Naive thymus-derived CD4-positive, alpha-beta T cell (primary cell): ENCODE measurements around the gene YWHAQ. TPM values are rescaled to one million over a fixed set of nuclear protein-coding genes. Genes with fewer than 3 reads are reported as not detected.
"Not testable (repeated sequence)": the region's sequence is repeated elsewhere in the genome, so short reads cannot be mapped to it uniquely, and the experiment has no call there.

Experiments
- ATAC-seq: fragments of 150-1000 bp; cut with Tn5 transposase; 2 replicates; pipeline ENCODE4 v1.10.0; 2021; ENCODE audit warnings: mild to moderate bottlenecking, moderate library complexity
- CTCF ChIA-PET: fragments of 350-600 bp; sonication (Branson Sonifier 250); formaldehyde crosslinking; loops from one replicate; lab custom pipeline; 2021; ENCODE audit warnings: antibody characterized with exemption; lab: Charles Lee
- POLR2A ChIA-PET: fragments of 350-600 bp; sonication (Branson Sonifier 250); formaldehyde crosslinking; loops from one replicate; lab custom pipeline; 2021; ENCODE audit warnings: antibody characterized with exemption, inconsistent platforms; lab: Charles Lee
- DNase-seq, 9 donors: peaks; one replicate each; pipeline versions ENCODE4 v3.0.0 to v3.0.0-alpha.2; 2020 to 2022; ENCODE audit warnings: mixed read lengths in 1 of 9
- H3K27ac ChIP-seq: one replicate; pipeline ENCODE4 v1.7.0; 2013; ENCODE audit warnings: mild to moderate bottlenecking, low read depth, low read length, moderate library complexity
- H3K27me3 ChIP-seq, 2 donors: one replicate each; pipeline ENCODE4 v1.7.0; 2013; ENCODE audit warnings: low read length in 2 of 2, mild to moderate bottlenecking in 2 of 2, moderate library complexity in 2 of 2; ENCODE audit not compliant: control insufficient read depth in 2 of 2, insufficient read depth in 2 of 2
- H3K36me3 ChIP-seq, 3 experiments: 1 replicate in 2 of 3; 2 replicates in 1 of 3; pipeline ENCODE4 v1.7.0; 2013; ENCODE audit warnings: low read length in 3 of 3, mild to moderate bottlenecking in 3 of 3, moderate library complexity in 1 of 3; ENCODE audit not compliant: insufficient read depth in 3 of 3, control insufficient read depth in 2 of 3
- H3K4me1 ChIP-seq, 2 donors: one replicate each; pipeline ENCODE4 v1.7.0; 2013; ENCODE audit warnings: low read length in 2 of 2, mild to moderate bottlenecking in 2 of 2, moderate library complexity in 1 of 2; ENCODE audit not compliant: control insufficient read depth in 2 of 2, insufficient read depth in 2 of 2
- H3K4me3 ChIP-seq: 2 replicates; pipeline ENCODE4 v1.7.0; 2013; ENCODE audit warnings: mild to moderate bottlenecking, low read length
- H3K9me3 ChIP-seq, 3 experiments: 1 replicate in 2 of 3; 2 replicates in 1 of 3; pipeline ENCODE4 v1.7.0; 2013; ENCODE audit warnings: low read length in 3 of 3; ENCODE audit not compliant: control insufficient read depth in 2 of 3
- H3K27ac Mint-ChIP-seq, 9 donors: one replicate each; pipeline ENCODE4 v1.8.0; 2020 to 2022; ENCODE audit warnings: mixed read lengths in 9 of 9, mild to moderate bottlenecking in 8 of 9, moderate library complexity in 5 of 9, inconsistent platforms in 2 of 9
- H3K27me3 Mint-ChIP-seq, 5 donors: one replicate each; pipeline ENCODE4 v1.8.0; 2021 to 2022; ENCODE audit warnings: mixed read lengths in 5 of 5, mild to moderate bottlenecking in 1 of 5
- H3K36me3 Mint-ChIP-seq, 5 donors: one replicate each; pipeline ENCODE4 v1.8.0; 2020 to 2022; ENCODE audit warnings: mixed read lengths in 5 of 5, mild to moderate bottlenecking in 3 of 5, inconsistent platforms in 1 of 5
- H3K4me1 Mint-ChIP-seq, 7 donors: one replicate each; pipeline ENCODE4 v1.8.0; 2020 to 2022; ENCODE audit warnings: mixed read lengths in 7 of 7, mild to moderate bottlenecking in 3 of 7, inconsistent platforms in 1 of 7
- H3K4me3 Mint-ChIP-seq, 10 donors: one replicate each; pipeline ENCODE4 v1.8.0; 2020 to 2022; ENCODE audit warnings: mild to moderate bottlenecking in 10 of 10, mixed read lengths in 10 of 10, moderate library complexity in 6 of 10, inconsistent platforms in 2 of 10
- H3K9me3 Mint-ChIP-seq, 11 donors: one replicate each; pipeline ENCODE4 v1.8.0; 2020 to 2022; ENCODE audit warnings: mixed read lengths in 11 of 11, mild to moderate bottlenecking in 4 of 11, inconsistent platforms in 1 of 11, moderate library complexity in 1 of 11
- intact Hi-C, 2 donors: fragments of 100-400 bp; cut with micrococcal nuclease; formaldehyde crosslinking; loops; one replicate each; pipeline ENCODE4 v1.15.1; 2023
- polyA plus RNA-seq, 2 donors: library from polyadenylated mRNA; unstranded; fragments of 300-500 nt; fragmentation: Illumina TruSeq; gene quantifications; one replicate each; pipeline ENCODE4 v1.2.3, GENCODE V29; 2021
- total RNA-seq, 6 experiments: library from RNA in 5 of 6; stranded (reverse) in 5 of 6; gene quantifications; 1 replicate in 5 of 6; 2 replicates in 1 of 6; pipeline ENCODE4 v1.2.3 and lab custom pipeline; 2021 to 2026

The YWHAQ gene
- total and polyA plus RNA-seq, 7 experiments from 2014 or later: 67.3 to 189 (median 118) TPM

DNA sequence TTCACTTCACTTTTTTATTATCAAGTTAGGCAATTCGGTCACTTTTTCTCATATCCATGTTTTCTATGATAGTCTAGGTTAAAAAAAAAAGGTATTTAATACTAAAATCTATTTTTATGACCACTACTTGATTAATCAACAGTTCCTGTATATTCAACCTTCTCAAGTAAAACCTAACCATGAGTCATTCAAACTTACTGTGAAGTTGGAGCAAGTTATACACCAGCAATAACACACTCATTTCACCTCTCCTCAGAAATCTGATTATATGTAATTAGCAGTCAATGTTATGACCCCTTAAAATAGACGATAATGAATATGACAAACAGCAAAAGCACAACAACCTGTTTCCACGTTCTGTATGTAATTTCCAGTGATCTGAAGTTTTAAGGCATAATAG, 40.2 kb downstream of the YWHAQ start:
- no peak overlapping the region for H3K4me3 ChIP-seq
- intact Hi-C loops: loop anchor here in 1 of 2 donors (5.0 kb wide), 2 partner anchors 33 to 37 kb away; partner anchors contain the start of gene ADAM17
- H3K36me3 Mint-ChIP-seq: peaks cover 6 to 37% (median 23%) of the 10 kb centered on the region in 5 donors
- H3K36me3 ChIP-seq: peaks cover 0 to 31% (median 20%) of the 10 kb centered on the region in 3 experiments
- CTCF ChIA-PET: interaction anchor here (0.6 kb wide), 1 partner anchor 16 kb away, joined by 3 read pairs; no protein-coding TSS in a partner anchor
- DNase-seq: no peak
- peaks cover 0 to 3% (median 0%) of the 10 kb centered on the region in 11 donors for H3K9me3 Mint-ChIP-seq
- H3K4me3 Mint-ChIP-seq: no peak overlapping the region
- no peaks in the 10 kb centered on the region for H3K27me3 Mint-ChIP-seq
- no peaks in the 10 kb centered on the region for H3K27me3 ChIP-seq
- peak overlapping the region in 1 of 9 donors; percentile 47 for H3K27ac Mint-ChIP-seq
- ATAC-seq: no peak
- no peak overlapping the region for H3K27ac ChIP-seq
- H3K9me3 ChIP-seq: no peaks in the 10 kb centered on the region
- peaks cover 0 to 10% of the 10 kb centered on the region in 2 donors for H3K4me1 ChIP-seq
- peaks cover 7 to 37% (median 17%) of the 10 kb centered on the region in 7 donors for H3K4me1 Mint-ChIP-seq
- POLR2A ChIA-PET: no interaction called here

- ATAC-seq: no peak
- CTCF ChIA-PET: no interaction called here
- POLR2A ChIA-PET: no interaction called here
These were observed 44.3 kb downstream of the YWHAQ start for GRCh38 chr2:9586465-9586864.

DNA sequence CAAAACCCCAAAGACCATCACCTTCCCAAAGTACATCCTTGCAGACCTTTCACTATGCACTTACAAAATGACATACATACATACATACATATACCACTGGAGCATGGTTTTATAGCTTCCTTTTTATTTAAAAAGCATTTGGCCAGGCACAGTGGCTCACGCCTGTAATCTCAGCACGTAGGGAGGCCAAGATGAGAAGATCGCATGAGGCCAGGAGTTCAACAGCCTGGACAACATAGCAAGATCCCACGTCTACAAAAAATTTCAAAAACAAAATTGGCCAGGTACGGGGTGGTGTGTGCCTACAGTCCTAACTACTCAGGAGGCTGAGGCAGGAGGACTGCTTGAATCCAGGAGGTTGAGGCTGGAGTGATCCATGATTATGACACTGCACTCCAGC, 45.3 kb downstream of the YWHAQ start:
- POLR2A ChIA-PET: no interaction called here
- Mint-ChIP-seq H3K4me3 (no peak overlapping the region), H3K4me1 (peaks cover 0 to 9% (median 0%) of the 10 kb centered on the region in 7 donors), H3K27me3 (no peaks in the 10 kb centered on the region), H3K36me3 (peaks cover 6 to 41% (median 31%) of the 10 kb centered on the region in 5 donors), H3K9me3 (no peaks in the 10 kb centered on the region), H3K27ac (peak overlapping the region in 1 of 9 donors; percentile 34)
- no peaks in the 10 kb centered on the region for H3K9me3 ChIP-seq
- peaks cover 4 to 43% (median 27%) of the 10 kb centered on the region in 3 experiments for H3K36me3 ChIP-seq
- H3K4me1 ChIP-seq: no peaks in the 10 kb centered on the region
- no peaks in the 10 kb centered on the region for H3K27me3 ChIP-seq
- intact Hi-C loops: no loop called here
- ATAC-seq (no peak), DNase-seq (no peak)
- no peak overlapping the region for H3K27ac ChIP-seq
- CTCF ChIA-PET: no interaction called here
- no peak overlapping the region for H3K4me3 ChIP-seq

More at GRCh38 chr2:9586465-9586864, 44.3 kb downstream of the YWHAQ start:
- Histone ChIP-seq H3K4me3 (no peak overlapping the region), H3K27me3 (no peaks in the 10 kb centered on the region), H3K27ac (no peak overlapping the region), H3K36me3 (peaks cover 4 to 43% (median 27%) of the 10 kb centered on the region in 3 experiments), H3K4me1 (no peaks in the 10 kb centered on the region), H3K9me3 (no peaks in the 10 kb centered on the region)
- Mint-ChIP-seq H3K4me1 (peaks cover 0 to 14% (median 0%) of the 10 kb centered on the region in 7 donors), H3K4me3 (no peak overlapping the region), H3K27me3 (no peaks in the 10 kb centered on the region), H3K9me3 (no peaks in the 10 kb centered on the region), H3K36me3 (peaks cover 6 to 44% (median 30%) of the 10 kb centered on the region in 5 donors), H3K27ac (no peak overlapping the region)
- intact Hi-C loops: no loop called here
- no peak for DNase-seq

GRCh38 chr2:9584902-9585301, 45.9 kb downstream of the YWHAQ start:
- H3K9me3 ChIP-seq, DNase-seq, H3K9me3 Mint-ChIP-seq, POLR2A ChIA-PET, intact Hi-C loops, CTCF ChIA-PET, H3K4me1 Mint-ChIP-seq, H3K27me3 Mint-ChIP-seq, H3K27ac ChIP-seq, H3K27ac Mint-ChIP-seq, ATAC-seq, H3K27me3 ChIP-seq, H3K4me3 ChIP-seq, H3K4me3 Mint-ChIP-seq, H3K4me1 ChIP-seq: not testable (repeated sequence)
- H3K36me3 Mint-ChIP-seq: peaks cover 6 to 39% (median 27%) of the 10 kb centered on the region in 5 donors
- H3K36me3 ChIP-seq: peaks cover 4 to 37% (median 26%) of the 10 kb centered on the region in 3 experiments

DNA sequence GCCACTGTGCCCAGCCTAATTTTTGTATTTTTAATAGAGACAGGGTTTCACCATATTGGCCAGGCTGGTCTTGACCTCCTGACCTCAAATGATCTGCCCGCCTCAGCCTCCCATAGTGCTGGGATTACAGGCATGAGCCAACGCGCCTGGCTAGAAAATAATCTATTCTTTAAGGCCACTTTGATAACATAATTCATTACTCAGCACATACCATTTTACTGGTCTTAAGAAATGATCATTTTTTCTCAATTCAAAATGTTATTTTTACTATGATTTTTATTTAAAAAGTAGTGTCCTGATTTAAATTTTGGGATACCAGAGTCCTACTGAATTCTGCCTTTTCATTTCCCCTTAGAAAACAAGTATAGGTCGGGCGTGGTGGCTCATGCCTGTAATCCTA, 48.2 kb downstream of the YWHAQ start:
- Mint-ChIP-seq H3K36me3 (peaks cover 6 to 30% (median 24%) of the 10 kb centered on the region in 5 donors), H3K9me3 (no peaks in the 10 kb centered on the region), H3K4me3 (no peak overlapping the region), H3K27me3 (no peaks in the 10 kb centered on the region), H3K4me1 (peaks cover 0 to 2% (median 0%) of the 10 kb centered on the region in 7 donors), H3K27ac (no peak overlapping the region)
- Histone ChIP-seq H3K4me1 (no peaks in the 10 kb centered on the region), H3K27ac (no peak overlapping the region), H3K27me3 (no peaks in the 10 kb centered on the region), H3K36me3 (peaks cover 4 to 21% (median 15%) of the 10 kb centered on the region in 3 experiments), H3K9me3 (no peaks in the 10 kb centered on the region), H3K4me3 (no peak overlapping the region)
- ChIA-PET CTCF (no interaction called here), POLR2A (no interaction called here)
- intact Hi-C loops: no loop called here
- DNase-seq (no peak), ATAC-seq (no peak)

GRCh38 chr2:9578467-9579235, 52.1 kb downstream of the YWHAQ start:
- no peak overlapping the region for H3K27ac ChIP-seq
- H3K9me3 ChIP-seq: no peaks in the 10 kb centered on the region
- H3K27ac Mint-ChIP-seq: no peak overlapping the region
- H3K4me1 Mint-ChIP-seq: peaks cover 0 to 6% (median 0%) of the 10 kb centered on the region in 7 donors
- peaks cover 2 to 6% (median 3%) of the 10 kb centered on the region in 3 experiments for H3K36me3 ChIP-seq
- ATAC-seq (no peak), DNase-seq (no peak)
- peaks cover 0 to 8% (median 4%) of the 10 kb centered on the region in 5 donors for H3K36me3 Mint-ChIP-seq
- no peaks in the 10 kb centered on the region for H3K4me1 ChIP-seq
- ChIA-PET POLR2A (interaction anchor here (0.7 kb wide), 1 partner anchor 9 kb away, joined by 6 read pairs; no protein-coding TSS in a partner anchor), CTCF (no interaction called here)
- H3K4me3 Mint-ChIP-seq: no peak overlapping the region
- H3K27me3 ChIP-seq: no peaks in the 10 kb centered on the region
- intact Hi-C loops: no loop called here
- H3K9me3 Mint-ChIP-seq: no peaks in the 10 kb centered on the region
- H3K27me3 Mint-ChIP-seq: no peaks in the 10 kb centered on the region
- no peak overlapping the region for H3K4me3 ChIP-seq
